ENCODE measurements around the gene MBL2.

GRCh38 chr10:52738951-52739350, 33.6 kb downstream of the MBL2 start:
- TF ChIP-seq CTCF (IDR thresholded peaks at IDR 0.05): no peak
- no peak for TF ChIP-seq EZH2 (IDR thresholded peaks at IDR 0.05; ENCODE audit: borderline replicate concordance, insufficient read depth, low read depth, low read length, poor library complexity, severe bottlenecking)

Measured in B cell (primary cell).